GM23248 (cell line): ENCODE results near the gene TEKTIP1.

Experiments
- EZH2 ChIP-seq: fragments of 200-600 bp; sonication (generic); IDR thresholded peaks from 2 replicates; pipeline ENCODE4 v1.6.1; 2018; ENCODE audit warnings: antibody characterized with exemption, mild to moderate bottlenecking; ENCODE audit not compliant: insufficient read depth, poor library complexity, severe bottlenecking
- EZH2phosphoT487 ChIP-seq: fragments of 200-600 bp; sonication (generic); IDR thresholded peaks from 2 replicates; pipeline ENCODE4 v1.6.1; 2018; ENCODE audit warnings: antibody characterized with exemption, moderate library complexity, mild to moderate bottlenecking, low read depth; ENCODE audit not compliant: insufficient read depth

GRCh38 chr19:3494559-3494958 lies 44.4 kb upstream of the TEKTIP1 start:
- TF ChIP-seq EZH2phosphoT487 (no peak), EZH2 (no peak)
